HG03108 (cell line): Measurements from ENCODE around the gene MICA.
"Not testable (repeated sequence)": the region's sequence is repeated elsewhere in the genome, so short reads cannot be mapped to it uniquely, and the experiment has no call there.

ENCODE experiments used
- ATAC-seq: cut with Tn5 transposase; IDR thresholded peaks from one replicate; pipeline ENCODE4 v1.9.1; 2021; ENCODE audit warnings: moderate library complexity; ENCODE audit not compliant: unreplicated experiment

Gene MICA

DNA sequence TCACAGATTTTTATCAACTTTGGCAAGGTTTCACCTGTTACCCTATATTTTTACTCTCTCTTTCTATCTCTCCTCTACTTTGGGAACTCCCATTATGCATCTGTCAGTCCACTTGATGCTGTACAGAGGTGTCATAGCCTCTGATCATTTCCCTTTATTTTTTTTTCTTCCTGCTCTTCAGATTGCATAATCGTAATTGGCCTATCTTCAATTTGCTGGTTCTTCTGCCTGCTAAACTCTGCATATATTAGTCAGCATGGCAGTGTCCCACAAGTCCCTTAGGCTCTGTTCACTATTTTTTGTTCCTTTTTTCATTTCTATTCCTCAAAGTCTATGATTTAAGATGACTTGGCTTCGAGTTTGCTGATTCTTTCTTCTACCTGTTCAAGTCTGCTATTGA, 49.9 kb downstream of the MICA start:
- no peak for ATAC-seq

DNA sequence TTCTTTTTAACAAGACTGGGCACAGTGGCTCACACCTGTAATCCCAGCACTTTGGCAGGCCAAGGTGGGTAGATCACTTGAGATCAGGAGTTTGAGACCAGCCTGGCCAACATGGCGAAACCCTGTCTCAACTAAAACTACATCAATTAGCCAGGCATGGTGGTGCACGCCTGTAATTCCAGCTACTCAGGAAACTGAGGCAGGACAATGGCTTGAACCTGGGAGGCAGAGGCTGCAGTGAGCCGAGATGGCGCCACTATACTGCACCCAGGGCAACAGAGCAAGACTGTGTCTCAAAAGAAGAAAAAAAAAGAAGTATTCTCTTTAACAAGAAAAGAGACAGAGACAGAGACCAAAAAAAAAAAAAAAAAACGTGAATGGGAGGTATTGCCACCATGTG, 56.5 kb downstream of the MICA start:
- not testable (repeated sequence) for ATAC-seq

DNA sequence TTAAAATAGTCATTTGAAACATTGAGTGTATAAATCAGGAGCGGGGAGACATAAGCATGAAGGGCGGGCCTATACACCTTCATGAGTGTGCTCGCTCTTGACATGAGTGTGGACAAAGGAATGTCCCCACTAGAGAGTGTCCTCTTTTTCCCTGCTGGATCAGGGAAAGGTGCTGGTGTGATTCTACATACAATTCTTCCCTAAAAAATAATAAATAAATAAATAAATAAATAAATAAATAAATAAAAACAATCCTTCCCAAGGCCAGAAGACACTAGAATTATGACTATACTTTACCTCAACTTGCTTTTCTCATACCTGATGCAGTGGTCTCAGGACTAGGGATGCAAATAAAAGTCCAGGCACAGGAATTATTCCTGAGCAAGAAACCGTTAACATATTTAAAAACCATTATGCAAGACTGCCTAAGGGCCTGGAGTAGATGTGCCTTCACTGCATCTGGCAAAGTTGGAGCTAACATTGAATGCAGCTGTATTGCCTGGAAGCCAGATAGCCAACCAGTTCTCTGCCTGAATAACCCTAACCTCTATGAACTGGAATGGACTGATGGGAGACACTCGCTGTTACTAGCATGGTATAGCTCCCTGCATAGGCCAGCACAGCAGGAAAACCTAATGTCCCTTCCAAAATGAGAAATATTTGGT, 57.1 kb downstream of the MICA start:
- no peak for ATAC-seq

DNA sequence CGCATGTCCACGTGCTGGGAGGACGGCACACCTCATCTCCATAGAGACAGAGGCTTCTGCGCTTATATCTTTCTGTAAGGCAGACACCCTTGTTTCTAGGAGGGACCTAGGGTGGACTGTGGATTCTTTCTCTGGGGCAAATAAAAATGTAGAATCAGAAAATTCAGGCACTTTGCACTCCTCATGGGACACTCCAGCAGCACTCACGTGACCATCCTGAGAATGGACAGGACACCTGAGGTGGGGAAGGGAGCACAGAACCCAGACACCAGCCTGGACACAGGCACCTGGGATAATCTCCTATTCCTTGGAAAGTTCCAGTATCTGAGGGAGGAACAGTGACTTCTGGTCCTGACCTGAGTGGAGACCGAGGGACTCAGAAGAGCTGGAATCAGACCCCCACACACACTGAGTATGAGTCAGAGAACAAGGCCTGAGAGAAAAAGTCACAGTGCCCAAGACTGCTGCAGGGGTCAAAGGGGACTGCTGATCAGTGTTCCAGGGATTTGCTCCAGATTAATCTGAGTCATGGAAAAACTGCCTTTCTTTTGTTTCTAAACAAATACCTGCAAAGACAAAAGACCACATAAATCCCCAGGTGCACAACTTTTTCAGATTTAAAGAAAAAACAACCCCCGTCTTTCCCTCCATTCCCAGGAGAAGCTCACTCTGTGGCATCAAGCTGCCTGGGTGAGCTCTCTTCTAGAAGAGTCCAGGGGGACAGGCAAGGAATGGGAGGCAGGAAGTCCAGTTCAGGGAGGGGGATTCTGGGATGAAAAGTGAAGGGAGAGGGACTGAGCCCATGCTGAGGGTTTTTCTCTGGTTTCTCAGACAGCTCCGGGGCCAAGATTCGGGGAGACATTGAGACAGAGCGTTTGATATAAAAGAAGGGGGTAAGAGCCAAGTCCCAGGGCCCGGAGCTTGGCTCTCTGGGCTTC, 58.9 kb downstream of the MICA start:
- ATAC-seq: no peak

DNA sequence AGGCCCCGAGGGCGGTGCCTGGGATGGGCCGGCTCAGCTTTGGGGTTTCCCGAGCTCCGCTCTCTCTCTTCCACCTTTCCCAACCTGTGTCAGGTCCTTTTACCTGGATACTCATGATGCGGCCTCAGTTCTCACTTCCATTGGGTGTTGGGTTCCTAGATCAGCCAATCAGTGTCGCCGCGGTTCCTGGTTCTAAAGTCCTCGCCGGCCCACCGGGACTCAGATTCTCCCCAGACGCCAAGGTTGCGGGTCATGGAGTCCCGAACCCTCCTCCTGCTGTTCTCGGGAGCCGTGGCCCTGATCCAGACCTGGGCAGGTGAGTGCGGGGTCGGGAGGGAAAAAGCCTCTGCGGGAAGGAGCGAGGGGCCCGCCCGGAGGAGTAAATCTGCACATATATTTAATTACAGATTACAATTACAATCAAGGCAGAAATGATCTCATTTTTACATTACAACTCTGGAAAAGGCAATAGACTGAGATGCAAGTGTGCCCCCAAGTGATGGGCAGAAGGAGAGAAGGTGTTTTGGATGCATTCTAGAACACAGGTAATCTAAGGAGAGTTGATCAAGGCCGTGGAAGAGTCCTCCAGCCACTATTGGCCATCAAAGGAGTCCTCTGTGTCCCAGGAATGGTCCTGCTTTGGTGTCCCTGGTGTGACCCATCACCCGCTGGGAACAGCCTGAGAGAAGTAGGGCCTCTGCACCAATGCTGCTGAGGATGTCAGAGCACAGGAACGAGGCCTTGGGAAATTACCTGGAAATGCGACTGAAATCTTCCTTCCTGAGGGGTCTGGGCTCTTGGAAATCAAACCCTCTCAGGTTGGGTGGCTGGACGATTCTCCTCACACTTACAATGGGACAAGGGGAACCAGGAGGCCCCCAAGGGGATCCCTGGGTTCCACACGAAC, 59.8 kb downstream of the MICA start:
- peak; percentile 72 for ATAC-seq

DNA sequence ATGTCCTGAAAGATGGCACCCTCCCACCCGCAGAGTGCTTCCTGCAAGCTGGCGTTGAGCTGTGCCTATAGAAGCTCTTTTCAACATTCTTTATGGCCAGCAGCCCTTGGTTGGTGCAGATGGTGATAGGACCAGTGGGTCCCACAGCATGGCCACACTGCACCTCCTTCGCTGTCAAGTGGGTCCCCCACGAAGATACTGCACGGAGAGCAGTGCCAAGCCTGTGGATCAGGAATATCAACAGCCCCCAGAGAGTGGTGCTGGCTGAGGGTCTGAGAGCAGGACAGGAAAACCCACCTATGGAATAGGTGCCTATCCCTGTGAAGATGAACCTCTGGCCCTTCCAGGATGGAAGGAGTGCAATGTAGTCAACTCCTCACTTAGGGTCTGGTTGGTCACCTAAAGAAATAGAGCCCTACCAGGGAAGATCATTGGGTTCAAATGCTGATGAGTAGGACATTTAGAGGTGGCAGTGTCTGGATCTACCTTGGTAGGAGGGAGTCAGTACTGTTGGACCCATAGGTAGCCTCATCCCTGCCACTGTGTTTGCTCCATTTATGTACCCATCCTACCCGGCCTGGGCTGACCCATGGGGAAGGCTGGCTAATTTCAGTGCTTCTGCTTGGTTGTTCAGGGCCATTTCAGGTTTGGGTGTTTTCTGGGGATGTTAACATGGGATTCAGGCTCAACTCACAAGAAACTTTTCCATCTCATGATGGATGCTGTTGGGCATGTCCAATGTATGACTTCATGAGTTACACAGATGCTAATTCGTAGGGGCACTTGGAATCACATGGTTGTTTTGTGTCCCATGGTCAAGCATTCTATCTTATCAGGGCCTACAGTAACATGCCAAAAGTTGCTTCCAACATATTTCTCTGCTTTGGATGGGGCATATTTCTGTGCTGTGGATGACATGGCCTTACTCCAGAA, 61.1 kb downstream of the MICA start:
- ATAC-seq: no peak
